GM23338 (cell line): ENCODE data around the gene GGT6. TPM values are rescaled to one million over a fixed set of nuclear protein-coding genes. Genes with fewer than 3 reads are reported as not detected.

Source experiments
- ATAC-seq: fragments of 200-7000 bp; cut with Tn5 transposase; 3 replicates; pipeline ENCODE4 v1.9.1; 2020
- DNase-seq: peaks from one replicate; pipeline ENCODE4 v3.0.0-alpha.2; 2015; ENCODE audit warnings: low spot score
- H2AFZ ChIP-seq: fragments of 200-600 bp; sonication (generic); 2 replicates; pipeline ENCODE4 v1.8.0; 2016; ENCODE audit warnings: antibody characterized with exemption, mild to moderate bottlenecking, moderate library complexity
- H3F3A ChIP-seq: fragments of 200-600 bp; sonication (generic); replicated peaks from 2 replicates; pipeline ENCODE4 v1.8.0; 2017; ENCODE audit warnings: antibody characterized with exemption, mixed run types, low read depth
- H3K27ac ChIP-seq: fragments of 200-600 bp; sonication (generic); 2 replicates; pipeline ENCODE4 v1.6.1; 2016; ENCODE audit warnings: low read depth
- H3K27me3 ChIP-seq: fragments of 200-600 bp; sonication (generic); 2 replicates; pipeline ENCODE4 v1.8.0; 2016; ENCODE audit warnings: mild to moderate bottlenecking, mixed run types, moderate library complexity; ENCODE audit not compliant: insufficient read depth
- H3K36me3 ChIP-seq: fragments of 200-600 bp; sonication (generic); 2 replicates; pipeline ENCODE4 v1.8.0; 2016; ENCODE audit warnings: mild to moderate bottlenecking; ENCODE audit not compliant: insufficient read depth
- H3K4me1 ChIP-seq: fragments of 200-600 bp; sonication (generic); 2 replicates; pipeline ENCODE4 v1.8.0; 2016; ENCODE audit warnings: mild to moderate bottlenecking, moderate library complexity; ENCODE audit not compliant: insufficient read depth
- H3K4me2 ChIP-seq: fragments of 200-600 bp; sonication (generic); 2 replicates; pipeline ENCODE4 v1.7.1; 2017; ENCODE audit warnings: mixed run types
- H3K4me3 ChIP-seq: fragments of 200-600 bp; sonication (generic); 2 replicates; pipeline ENCODE4 v1.6.1; 2016; ENCODE audit warnings: mixed run types
- H3K79me2 ChIP-seq: fragments of 200-600 bp; sonication (generic); replicated peaks from 2 replicates; pipeline ENCODE4 v1.8.0; 2017; ENCODE audit warnings: mild to moderate bottlenecking; ENCODE audit not compliant: insufficient read depth
- H3K9me2 ChIP-seq: fragments of 200-600 bp; sonication (generic); 2 replicates; pipeline ENCODE4 v1.8.0; 2017; ENCODE audit not compliant: insufficient read depth
- H4K20me1 ChIP-seq: fragments of 200-600 bp; sonication (generic); replicated peaks from 2 replicates; pipeline ENCODE4 v1.8.0; 2017; ENCODE audit warnings: mild to moderate bottlenecking; ENCODE audit not compliant: insufficient read depth
- H3K27ac Mint-ChIP-seq: 2 replicates; pipeline ENCODE4 v1.8.0; 2020; ENCODE audit warnings: inconsistent platforms, mild to moderate bottlenecking, moderate library complexity, mixed read lengths
- H3K27me3 Mint-ChIP-seq: 3 replicates; pipeline ENCODE4 v1.8.0; 2022; ENCODE audit warnings: low read depth, mild to moderate bottlenecking, moderate library complexity, mixed read lengths, inconsistent platforms; ENCODE audit not compliant: insufficient read depth, poor library complexity
- H3K36me3 Mint-ChIP-seq: 3 replicates; pipeline ENCODE4 v1.8.0; 2021; ENCODE audit warnings: low read depth, mild to moderate bottlenecking, inconsistent platforms, moderate library complexity, mixed read lengths
- H3K4me1 Mint-ChIP-seq: 3 replicates; pipeline ENCODE4 v1.8.0; 2020; ENCODE audit warnings: mild to moderate bottlenecking, inconsistent platforms, mixed read lengths
- H3K4me3 Mint-ChIP-seq: 3 replicates; pipeline ENCODE4 v1.8.0; 2021; ENCODE audit warnings: moderate library complexity, mild to moderate bottlenecking, inconsistent platforms, mixed read lengths
- H3K9me3 Mint-ChIP-seq: 3 replicates; pipeline ENCODE4 v1.8.0; 2020; ENCODE audit warnings: moderate library complexity, mild to moderate bottlenecking, inconsistent platforms, mixed read lengths
- CREB1 ChIP-seq: fragments of 250-450 bp; sonication (Bioruptor Pico); IDR thresholded peaks from 2 replicates; pipeline ENCODE4 v1.5.0; 2020; ENCODE audit warnings: low read depth, mild to moderate bottlenecking, moderate library complexity
- CTCF ChIP-seq, 2 experiments: fragments of 200-600 bp in 1 of 2; sonication (generic) in 1 of 2; conservative IDR thresholded peaks; 2 replicates each; pipeline versions ENCODE4 v1.5.1 to v1.6.1; 2016 to 2017; ENCODE audit warnings: antibody characterized with exemption in 2 of 2, low read depth in 2 of 2, mild to moderate bottlenecking in 2 of 2, moderate library complexity in 1 of 2
- ETS1 ChIP-seq: IDR thresholded peaks from 2 replicates; pipeline ENCODE4 v1.6.1; 2016; ENCODE audit warnings: antibody characterized with exemption
- EZH2 ChIP-seq: fragments of 200-600 bp; sonication (generic); IDR thresholded peaks from one replicate; pipeline ENCODE4 v1.8.0; 2017; ENCODE audit warnings: antibody characterized with exemption, mild to moderate bottlenecking, low read depth; ENCODE audit not compliant: unreplicated experiment
- EZH2phosphoT487 ChIP-seq: fragments of 200-600 bp; sonication (generic); IDR thresholded peaks from one replicate; pipeline ENCODE4 v1.8.1; 2018; ENCODE audit warnings: antibody characterized with exemption; ENCODE audit not compliant: unreplicated experiment
- JUNB ChIP-seq: IDR thresholded peaks from one replicate; pipeline ENCODE4 v1.6.1; 2016; ENCODE audit warnings: antibody characterized with exemption; ENCODE audit not compliant: unreplicated experiment
- NANOG ChIP-seq: IDR thresholded peaks from 2 replicates; pipeline ENCODE4 v1.6.1; 2016; ENCODE audit warnings: antibody characterized with exemption, borderline replicate concordance
- POLR2AphosphoS5 ChIP-seq: IDR thresholded peaks from 2 replicates; pipeline ENCODE4 v1.6.1; 2016; ENCODE audit warnings: antibody characterized with exemption, low read depth
- REST ChIP-seq: IDR thresholded peaks from one replicate; pipeline ENCODE4 v1.6.1; 2018; ENCODE audit warnings: antibody characterized with exemption; ENCODE audit not compliant: unreplicated experiment
- STAT1 ChIP-seq: IDR thresholded peaks from one replicate; pipeline ENCODE4 v1.6.1; 2016; ENCODE audit warnings: antibody characterized with exemption; ENCODE audit not compliant: unreplicated experiment
- ZNF114 ChIP-seq: fragments of 250-450 bp; sonication (Bioruptor Pico); IDR thresholded peaks from 2 replicates; pipeline ENCODE4 v1.5.0; 2020; ENCODE audit warnings: mild to moderate bottlenecking, moderate library complexity
- ZNF331 ChIP-seq: fragments of 250-450 bp; sonication (Bioruptor Pico); IDR thresholded peaks from 2 replicates; pipeline ENCODE4 v1.5.0; 2020; ENCODE audit warnings: low read depth, mild to moderate bottlenecking, moderate library complexity
- ZNF462 ChIP-seq: fragments of 250-450 bp; sonication (Bioruptor Pico); IDR thresholded peaks from 2 replicates; pipeline ENCODE4 v1.5.0; 2020; ENCODE audit warnings: mild to moderate bottlenecking, moderate library complexity
- polyA plus RNA-seq: library from polyadenylated mRNA; unstranded; fragments of >200 nt; fragmentation: Nextera tagmentation; extraction: Ambion mirVana; gene quantifications from 2 replicates; pipeline ENCODE4 v1.2.1, GENCODE V29; 2016
- total RNA-seq: library from RNA; depleted of rRNA; stranded (reverse); fragments of >200 nt; shearing (Covaris generic); gene quantifications from 2 replicates; pipeline ENCODE4 v1.2.3, GENCODE V29; 2014

Gene GGT6
- total and polyA plus RNA-seq, 2 experiments from 2014 or later = 0.24 TPM; not detected in 1

- Histone ChIP-seq H3K79me2 (no peaks in the 10 kb centered on the region), H3K27me3 (no peaks in the 10 kb centered on the region; the same call in 1 of the 2 replicates), H4K20me1 (peaks cover 8% of the 10 kb centered on the region), H3K4me3 (no peak overlapping the region; the same call in 1 of the 2 replicates), H3F3A (peaks cover 10% of the 10 kb centered on the region), H3K27ac (no peak overlapping the region; the same call in 1 of the 2 replicates), H3K36me3 (no peaks in the 10 kb centered on the region; the same call in 1 of the 2 replicates), H3K4me2 (no peak overlapping the region), H3K9me2 (no peaks in the 10 kb centered on the region), H3K4me1 (peaks cover 7% of the 10 kb centered on the region; the same call in 1 of the 2 replicates), H2AFZ (no peak overlapping the region)
- H3K27me3 Mint-ChIP-seq = peaks cover 56% of the 10 kb centered on the region
- no peak for ATAC-seq
- no peak overlapping the region for H3K4me3 Mint-ChIP-seq
- peaks cover 18% of the 10 kb centered on the region for H3K4me1 Mint-ChIP-seq
- H3K36me3 Mint-ChIP-seq = peaks cover 44% of the 10 kb centered on the region
- no peak; the same call in 1 of the 2 replicates for TF ChIP-seq POLR2AphosphoS5
- TF ChIP-seq REST = no peak
- no peak for TF ChIP-seq CTCF (conservative IDR thresholded peaks at IDR 0.05; ENCODE audit: low read depth in 2 of 2)
- TF ChIP-seq ZNF114 (CRISPR knock-in tag) = no peak
- TF ChIP-seq EZH2 = no peak
- no peak for TF ChIP-seq NANOG
- no peak for TF ChIP-seq CREB1 (CRISPR knock-in tag)
- TF ChIP-seq ZNF462 (CRISPR knock-in tag) = no peak
- TF ChIP-seq EZH2phosphoT487 = no peak
- no peak for TF ChIP-seq STAT1
- no peak for TF ChIP-seq ZNF331 (CRISPR knock-in tag)
- TF ChIP-seq JUNB = no peak
- TF ChIP-seq ETS1 = no peak
- H3K27ac Mint-ChIP-seq = no peak overlapping the region
- no peaks in the 10 kb centered on the region; the same call in 2 of the 3 replicates for H3K9me3 Mint-ChIP-seq
- no peak for DNase-seq
Observed at GRCh38 chr17:4537451-4538235, 22.7 kb downstream of the GGT6 start.
